NCI-H187 (cell line): ENCODE data around the gene ELMO3.

Experiments used
- DNase-seq, 2 experiments: peaks; one replicate each; lab custom pipeline; 2025; lab: John Stamatoyannopoulos, UW

ELMO3 gene

DNA sequence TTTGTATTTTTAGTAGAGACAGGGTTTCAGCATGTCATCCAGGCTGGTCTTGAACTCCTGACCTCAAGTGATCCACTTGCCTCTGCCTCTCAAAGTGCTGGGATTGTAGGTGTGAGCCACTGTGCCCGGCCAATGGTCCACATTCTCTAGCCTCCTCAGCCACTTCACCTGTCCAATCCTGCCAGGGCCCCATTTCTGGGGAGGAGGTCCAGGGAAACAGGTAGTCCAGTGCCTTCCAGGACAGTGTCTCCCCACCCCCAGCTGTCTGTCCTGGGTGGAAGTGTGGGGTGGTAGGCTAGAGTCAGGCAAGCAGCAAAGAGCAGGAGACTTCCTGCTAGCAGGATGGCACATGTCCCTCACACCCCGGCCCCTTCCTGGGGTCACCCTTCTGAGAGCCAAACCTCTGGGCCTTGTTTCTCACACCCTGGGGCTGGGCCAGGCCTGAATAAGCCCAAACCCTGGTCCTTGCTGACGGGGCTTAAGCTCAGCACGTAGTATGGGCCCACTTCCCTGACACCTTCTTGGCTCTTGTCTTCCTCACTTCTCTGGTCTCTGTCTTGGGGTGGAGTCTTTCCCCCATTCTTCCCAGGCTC is 43.3 kb downstream of the ELMO3 start:
- DNase-seq = no peak

DNA sequence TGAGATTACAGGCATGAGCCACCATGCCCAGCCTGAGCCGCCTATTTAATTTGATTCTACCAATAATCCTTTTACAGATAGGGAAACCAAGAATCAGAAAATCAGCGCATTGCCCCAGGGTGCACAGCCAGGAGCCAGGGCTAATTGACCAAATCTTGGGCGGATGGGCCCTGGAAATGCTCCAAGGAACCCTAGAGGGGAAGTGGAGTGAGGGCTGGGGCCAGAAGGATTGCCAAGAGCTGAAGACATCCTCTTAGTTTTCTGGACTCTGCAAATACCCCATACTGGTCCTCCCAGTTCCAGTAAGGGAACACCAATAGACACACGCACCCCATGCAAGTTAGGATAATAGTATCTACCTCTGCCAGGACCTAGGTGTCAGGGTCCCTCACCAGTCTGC is 44.5 kb downstream of the ELMO3 start:
- no peak for DNase-seq

DNA sequence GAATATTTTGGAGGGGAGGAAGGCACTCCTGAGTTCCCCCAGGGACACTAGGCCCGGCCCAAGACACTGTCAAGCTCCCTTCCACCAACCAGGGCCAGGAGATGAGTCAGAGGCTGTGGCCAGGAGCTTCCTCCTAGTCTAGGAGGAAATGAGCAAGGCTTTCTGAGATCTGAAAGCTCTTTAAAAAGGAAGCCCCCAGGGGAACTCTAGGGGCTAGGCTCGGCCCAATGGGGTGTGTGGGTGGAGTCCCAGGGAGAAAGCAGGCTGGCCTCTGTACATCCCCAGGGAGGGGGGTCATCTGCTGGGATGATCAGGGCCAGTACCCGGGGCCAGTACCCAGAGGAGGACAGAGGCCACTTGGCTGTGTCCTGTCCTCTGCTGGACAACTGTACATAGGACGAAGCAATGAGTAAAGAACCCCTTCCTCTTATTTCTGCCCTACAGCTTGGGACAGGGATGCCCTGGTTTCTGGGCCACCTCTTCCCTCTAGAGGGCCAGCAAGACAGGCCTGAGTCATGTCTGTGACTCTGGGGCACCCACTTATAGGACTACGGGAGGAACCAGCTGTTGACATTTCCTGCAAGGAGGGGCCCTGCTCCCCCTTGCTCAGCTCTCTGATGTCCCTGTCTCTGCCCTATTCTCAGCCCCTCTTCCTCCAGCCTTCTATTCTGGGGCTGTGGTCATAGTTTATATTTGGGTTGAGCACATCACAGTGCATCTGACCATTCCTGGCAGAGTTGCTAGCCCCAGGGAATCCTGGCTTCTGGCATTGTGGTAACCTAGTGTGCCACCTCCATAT is 45.7 kb downstream of the ELMO3 start:
- no peak for DNase-seq

- no peak for DNase-seq
Measured at GRCh38 chr16:67245186-67245585, 46.3 kb downstream of the ELMO3 start.

- no peak for DNase-seq
Measured at GRCh38 chr16:67245674-67246080, 46.7 kb downstream of the ELMO3 start.

GRCh38 chr16:67246081-67246755 is 47.3 kb downstream of the ELMO3 start:
- DNase-seq = no peak

- peak; percentile 42 to 54 for DNase-seq
Measured at GRCh38 chr16:67246756-67247191, 47.8 kb downstream of the ELMO3 start.

- peak; percentile 55 to 81 for DNase-seq
Measured at GRCh38 chr16:67247192-67248072, 48.5 kb downstream of the ELMO3 start, which contains the start of gene FHOD1. Gene FHOD1, minus strand, starts transcription at chr16:67247481. Its CDS starts 71 bp downstream, at chr16:67247410.

DNA sequence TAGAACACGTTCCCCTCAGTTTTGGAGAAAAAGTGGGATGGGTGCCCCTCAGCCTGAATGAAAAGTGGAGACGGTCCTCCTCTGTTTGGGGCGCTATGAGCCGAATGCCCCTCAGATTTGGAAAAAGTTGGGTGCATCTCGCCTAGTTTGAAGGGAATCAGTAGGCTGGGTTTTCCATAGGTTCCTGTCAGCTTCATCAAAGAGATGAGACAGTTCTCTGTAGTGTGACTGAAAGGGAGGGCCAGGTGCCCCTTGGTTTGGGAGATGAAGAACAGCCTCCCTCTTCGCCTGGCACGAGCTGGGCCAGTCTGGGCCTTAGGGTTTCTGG is 49.1 kb downstream of the ELMO3 start:
- no peak for DNase-seq

DNA sequence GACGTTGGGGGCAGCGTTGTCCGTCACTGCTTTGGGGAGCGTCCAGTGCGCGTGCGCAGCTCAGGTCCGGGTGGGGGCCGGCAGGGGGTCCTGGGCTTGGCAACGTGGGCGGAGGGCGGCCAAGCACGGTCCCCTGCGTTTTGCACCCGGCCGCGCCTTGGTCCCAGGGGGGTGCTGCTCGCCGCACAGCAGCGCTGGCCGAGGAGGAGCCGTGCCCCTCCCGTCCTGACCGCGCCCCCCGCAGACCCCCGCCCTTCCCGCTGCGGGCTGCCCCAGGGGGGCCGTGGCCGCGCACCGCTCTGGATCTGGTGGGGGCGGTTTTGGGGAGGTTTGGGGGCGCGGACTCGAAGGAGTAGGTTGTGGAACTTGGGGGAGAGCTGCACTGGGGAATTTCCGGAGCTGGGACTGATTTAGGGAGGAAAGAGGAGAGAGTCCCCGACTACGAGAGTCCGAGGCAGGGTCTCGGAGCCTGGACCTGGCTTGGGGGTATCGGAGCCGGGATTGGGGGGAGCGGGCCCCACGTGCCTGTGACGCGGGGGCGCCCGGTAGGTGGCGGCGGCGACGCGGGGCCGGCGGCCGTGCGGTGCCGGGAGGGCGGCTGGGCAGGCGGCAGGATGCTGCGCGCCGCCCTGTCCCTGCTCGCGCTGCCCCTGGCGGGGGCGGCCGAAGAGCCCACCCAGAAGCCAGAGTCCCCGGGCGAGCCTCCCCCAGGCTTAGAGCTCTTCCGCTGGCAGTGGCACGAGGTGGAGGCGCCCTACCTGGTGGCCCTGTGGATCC is 49.7 kb downstream of the ELMO3 start, which contains the start of gene SLC9A5:
Gene SLC9A5 (plus strand): TSS at position 579 of the 777 bp plus-strand sequence. CDS start 36 bp downstream, at position 615.
- no peak for DNase-seq

- no peak for DNase-seq
Measured at GRCh38 chr16:67249178-67250044, 50.5 kb downstream of the ELMO3 start.

GRCh38 chr16:67250045-67250327 is 51.1 kb downstream of the ELMO3 start:
- DNase-seq = no peak

DNA sequence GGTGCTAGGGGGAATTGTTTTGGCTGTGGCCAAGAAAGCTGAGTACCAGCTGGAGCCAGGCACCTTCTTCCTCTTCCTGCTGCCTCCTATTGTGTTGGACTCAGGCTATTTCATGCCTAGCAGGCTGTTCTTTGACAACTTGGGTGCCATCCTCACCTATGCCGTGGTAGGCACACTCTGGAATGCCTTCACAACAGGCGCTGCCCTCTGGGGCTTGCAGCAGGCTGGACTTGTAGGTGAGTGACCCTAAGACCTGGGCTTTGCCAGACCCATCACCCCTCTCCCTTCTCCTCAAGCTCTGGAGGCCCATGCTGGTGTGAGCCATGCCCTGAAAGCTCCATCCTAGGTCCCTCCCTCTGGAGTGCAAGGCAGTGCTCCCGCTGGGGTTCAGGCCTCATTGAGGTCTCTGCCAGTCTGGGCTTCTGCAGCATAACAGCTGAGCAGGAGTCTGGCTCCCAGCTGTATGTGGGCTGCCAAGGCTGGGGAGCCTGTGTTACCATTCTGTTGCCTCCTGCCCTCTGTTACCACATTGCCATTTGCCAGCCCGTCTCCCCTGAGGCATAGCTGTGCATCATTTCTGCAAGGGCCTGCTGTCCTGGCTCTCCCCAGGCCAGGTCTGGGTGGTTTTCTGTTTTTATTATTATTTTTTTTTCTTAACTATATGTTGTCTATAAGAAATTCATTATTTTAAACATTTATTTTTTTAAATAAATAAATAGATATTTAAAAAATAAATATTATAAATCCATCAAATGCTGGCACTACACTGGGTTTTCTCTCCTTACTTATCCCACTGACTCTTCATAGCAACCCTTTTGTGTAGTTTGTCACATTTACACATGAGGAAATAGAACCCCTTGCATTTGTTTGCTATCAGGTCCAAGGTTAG is 53.9 kb downstream of the ELMO3 start:
- no peak for DNase-seq
